ENCODE data around the gene GLI3. TPM values are rescaled to one million over a fixed set of nuclear protein-coding genes. Genes with fewer than 3 reads are reported as not detected.

The GLI3 gene
- total and polyA plus RNA-seq, 4 donors = 0.50 to 34.9 (median 11.3) TPM

DNA sequence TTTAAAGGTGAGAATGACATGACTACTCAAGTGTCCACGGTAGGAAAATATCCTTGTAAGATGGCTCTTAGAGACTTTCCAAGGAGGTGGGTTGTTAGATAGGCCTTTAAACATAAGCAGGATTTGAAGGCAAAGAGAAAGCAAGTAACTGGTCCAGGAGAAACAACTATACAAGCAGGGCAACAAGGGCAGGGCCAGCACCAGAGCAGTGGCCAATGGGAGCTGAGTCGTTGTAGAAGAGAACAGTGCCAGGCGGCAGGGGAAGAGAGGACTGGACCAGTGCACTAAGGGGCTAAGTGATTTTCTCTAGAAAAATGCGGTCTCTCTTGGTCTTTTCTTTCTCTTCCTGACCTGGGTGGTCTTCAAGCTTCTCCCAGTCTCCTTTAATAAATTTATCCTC, 94.9 kb downstream of the GLI3 start:
- 83 to 89% methylated on average over 4 of the region's 4 CpGs for WGBS, 2 donors

GRCh38 chr7:42139751-42140150, 97.3 kb downstream of the GLI3 start:
- Histone ChIP-seq H3K27me3 (ENCODE audit: control insufficient read depth in 1 of 2, insufficient read depth in 2 of 2, low read length in 1 of 2) (no peaks in the 10 kb centered on the region), H3K27ac (ENCODE audit: low read depth in 1 of 2, low read length in 2 of 2) (no peak overlapping the region), H3K4me3 (ENCODE audit: low read length in 2 of 2) (no peak overlapping the region), H3K36me3 (ENCODE audit: control insufficient read depth in 1 of 2, insufficient read depth in 2 of 2, low read length in 1 of 2) (no peaks in the 10 kb centered on the region), H3K4me1 (ENCODE audit: control insufficient read depth in 1 of 2, insufficient read depth in 2 of 2, low read length in 2 of 2) (no peaks in the 10 kb centered on the region), H3K9me3 (ENCODE audit: control insufficient read depth, low read length) (no peaks in the 10 kb centered on the region)
- whole genome bisulfite sequencing, 2 donors = 97 to 100% methylated on average over 4 of the region's 4 CpGs
- DNase-seq (no peak), ATAC-seq (ENCODE audit: low FRiP score) (no peak)
- intact Hi-C loops (cut with DNase I) = loop anchor here in 1 of 2 donors (10.0 kb wide), 1 partner anchor 95 kb away; the partner anchor contains the start of gene GLI3

More for the DNA sequence above, 94.9 kb downstream of the GLI3 start:
- intact Hi-C loops (cut with DNase I) = loop anchor here in 1 of 2 donors (10.0 kb wide), 1 partner anchor 93 kb away; the partner anchor contains the start of gene GLI3
- no peaks in the 10 kb centered on the region for H3K4me1 ChIP-seq (ENCODE audit: control insufficient read depth in 1 of 2, insufficient read depth in 2 of 2, low read length in 2 of 2)
- no peaks in the 10 kb centered on the region for H3K36me3 ChIP-seq (ENCODE audit: control insufficient read depth in 1 of 2, insufficient read depth in 2 of 2, low read length in 1 of 2)
- no peaks in the 10 kb centered on the region for H3K9me3 ChIP-seq (ENCODE audit: control insufficient read depth, low read length)
- ATAC-seq (ENCODE audit: low FRiP score) (no peak), DNase-seq (no peak)
- H3K4me3 ChIP-seq (ENCODE audit: low read length in 2 of 2) = no peak overlapping the region
- H3K27me3 ChIP-seq (ENCODE audit: control insufficient read depth in 1 of 2, insufficient read depth in 2 of 2, low read length in 1 of 2) = no peaks in the 10 kb centered on the region
- no peak overlapping the region for H3K27ac ChIP-seq (ENCODE audit: low read depth in 1 of 2, low read length in 2 of 2)

GRCh38 chr7:42138691-42139090, 98.3 kb downstream of the GLI3 start:
- no peak overlapping the region for H3K27ac ChIP-seq (ENCODE audit: low read depth in 1 of 2, low read length in 2 of 2)
- H3K27me3 ChIP-seq (ENCODE audit: control insufficient read depth in 1 of 2, insufficient read depth in 2 of 2, low read length in 1 of 2) = no peaks in the 10 kb centered on the region
- DNase-seq (no peak), ATAC-seq (ENCODE audit: low FRiP score) (no peak)
- H3K4me3 ChIP-seq (ENCODE audit: low read length in 2 of 2) = no peak overlapping the region
- intact Hi-C loops (cut with DNase I) = no loop called here
- WGBS, 2 donors = 76% methylated on average over 6 of the region's 6 CpGs
- no peaks in the 10 kb centered on the region for H3K36me3 ChIP-seq (ENCODE audit: control insufficient read depth in 1 of 2, insufficient read depth in 2 of 2, low read length in 1 of 2)
- no peaks in the 10 kb centered on the region for H3K4me1 ChIP-seq (ENCODE audit: control insufficient read depth in 1 of 2, insufficient read depth in 2 of 2, low read length in 2 of 2)
- no peaks in the 10 kb centered on the region for H3K9me3 ChIP-seq (ENCODE audit: control insufficient read depth, low read length)

DNA sequence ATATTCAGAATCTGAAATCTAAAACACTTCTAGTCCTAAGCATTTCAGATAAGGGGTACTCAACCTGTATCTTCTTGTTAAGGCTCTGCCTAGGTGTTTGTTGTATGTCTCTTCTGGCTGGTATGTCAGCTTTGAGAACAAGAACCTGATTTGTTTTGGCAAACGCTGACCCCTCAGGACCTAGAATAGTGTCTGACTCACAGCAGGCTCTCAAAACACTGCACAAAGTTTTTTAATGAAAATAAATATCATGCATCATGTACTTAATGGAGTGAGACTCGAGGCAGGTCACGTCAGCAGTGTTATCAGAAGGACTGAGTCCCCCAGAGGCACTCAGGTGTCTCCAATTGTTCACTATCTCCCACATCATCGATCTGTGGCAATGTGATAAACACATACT, 99.1 kb downstream of the GLI3 start:
- H3K27me3 ChIP-seq (ENCODE audit: control insufficient read depth in 1 of 2, insufficient read depth in 2 of 2, low read length in 1 of 2) = no peaks in the 10 kb centered on the region
- intact Hi-C loops (cut with DNase I) = no loop called here
- 23 to 24% methylated on average over 4 of the region's 4 CpGs for WGBS, 2 donors
- ATAC-seq (ENCODE audit: low FRiP score) (no peak), DNase-seq (no peak)
- no peaks in the 10 kb centered on the region for H3K4me1 ChIP-seq (ENCODE audit: control insufficient read depth in 1 of 2, insufficient read depth in 2 of 2, low read length in 2 of 2)
- H3K27ac ChIP-seq (ENCODE audit: low read depth in 1 of 2, low read length in 2 of 2) = no peak overlapping the region
- no peaks in the 10 kb centered on the region for H3K9me3 ChIP-seq (ENCODE audit: control insufficient read depth, low read length)
- no peak overlapping the region for H3K4me3 ChIP-seq (ENCODE audit: low read length in 2 of 2)
- H3K36me3 ChIP-seq (ENCODE audit: control insufficient read depth in 1 of 2, insufficient read depth in 2 of 2, low read length in 1 of 2) = no peaks in the 10 kb centered on the region

DNA sequence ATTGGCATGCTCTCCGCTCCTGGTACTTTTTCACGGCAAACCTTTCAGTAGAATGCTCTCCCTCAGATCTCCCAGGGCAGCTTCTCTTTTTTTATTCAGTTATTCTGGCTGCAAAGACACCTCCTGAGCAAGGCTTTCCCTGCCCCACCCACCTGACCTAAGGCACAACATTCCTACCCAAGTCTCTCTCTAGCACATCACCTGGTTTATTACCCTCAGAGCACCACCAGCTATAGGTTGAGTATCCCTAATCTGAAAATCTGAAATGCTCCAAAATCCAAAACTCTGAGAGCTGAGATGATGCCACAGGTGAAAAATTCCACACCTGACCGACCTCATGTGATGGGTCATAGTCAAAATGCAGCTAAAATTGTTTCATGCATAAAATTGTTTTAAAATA, 99.6 kb downstream of the GLI3 start:
- ATAC-seq (ENCODE audit: low FRiP score) (no peak), DNase-seq (no peak)
- H3K9me3 ChIP-seq (ENCODE audit: control insufficient read depth, low read length) = no peaks in the 10 kb centered on the region
- no peak overlapping the region for H3K27ac ChIP-seq (ENCODE audit: low read depth in 1 of 2, low read length in 2 of 2)
- intact Hi-C loops (cut with DNase I) = no loop called here
- H3K4me1 ChIP-seq (ENCODE audit: control insufficient read depth in 1 of 2, insufficient read depth in 2 of 2, low read length in 2 of 2) = no peaks in the 10 kb centered on the region
- no peaks in the 10 kb centered on the region for H3K36me3 ChIP-seq (ENCODE audit: control insufficient read depth in 1 of 2, insufficient read depth in 2 of 2, low read length in 1 of 2)
- no peaks in the 10 kb centered on the region for H3K27me3 ChIP-seq (ENCODE audit: control insufficient read depth in 1 of 2, insufficient read depth in 2 of 2, low read length in 1 of 2)
- no peak overlapping the region for H3K4me3 ChIP-seq (ENCODE audit: low read length in 2 of 2)
- 92 to 94% methylated on average over 3 of the region's 3 CpGs for WGBS, 2 donors

- Histone ChIP-seq H3K4me3 (ENCODE audit: low read length in 2 of 2) (no peak overlapping the region), H3K36me3 (ENCODE audit: control insufficient read depth in 1 of 2, insufficient read depth in 2 of 2, low read length in 1 of 2) (no peaks in the 10 kb centered on the region), H3K27ac (ENCODE audit: low read depth in 1 of 2, low read length in 2 of 2) (no peak overlapping the region), H3K9me3 (ENCODE audit: control insufficient read depth, low read length) (no peaks in the 10 kb centered on the region), H3K27me3 (ENCODE audit: control insufficient read depth in 1 of 2, insufficient read depth in 2 of 2, low read length in 1 of 2) (no peaks in the 10 kb centered on the region), H3K4me1 (ENCODE audit: control insufficient read depth in 1 of 2, insufficient read depth in 2 of 2, low read length in 2 of 2) (no peaks in the 10 kb centered on the region)
- 92 to 100% methylated on average over 1 of the region's 1 CpG for WGBS, 2 donors
- intact Hi-C loops (cut with DNase I) = no loop called here
- ATAC-seq (ENCODE audit: low FRiP score) (no peak), DNase-seq (no peak)
Measured at GRCh38 chr7:42135728-42136127, 101.3 kb downstream of the GLI3 start.

DNA sequence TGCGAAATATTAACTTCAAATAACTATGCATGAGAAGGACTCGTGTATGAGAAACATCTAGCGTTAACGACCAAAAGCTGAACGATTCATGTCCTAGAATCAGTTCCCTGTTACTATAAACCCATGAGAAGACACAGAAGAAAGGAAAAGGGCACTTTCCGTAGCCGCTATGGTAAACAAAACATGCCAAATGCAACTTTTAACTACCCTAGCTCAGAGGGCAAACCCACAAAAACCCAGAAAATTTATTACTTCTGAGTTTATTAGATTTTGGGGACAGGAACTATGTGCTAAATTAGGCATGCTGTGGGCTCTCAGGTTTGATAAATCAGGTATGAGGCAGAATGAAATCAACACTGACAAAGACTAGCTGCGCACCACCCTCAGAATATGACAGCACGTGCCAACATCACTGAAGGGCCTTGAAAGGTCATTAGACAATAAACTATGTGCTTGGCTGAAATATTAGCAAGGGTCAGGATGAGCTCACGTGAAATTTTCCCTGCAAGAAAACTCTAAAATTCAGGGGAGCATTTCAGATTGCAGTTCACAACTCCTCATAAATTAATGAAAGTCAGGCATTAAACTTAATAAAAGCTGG, 102.6 kb downstream of the GLI3 start:
- Histone ChIP-seq H3K9me3 (ENCODE audit: control insufficient read depth, low read length) (no peaks in the 10 kb centered on the region), H3K27me3 (ENCODE audit: control insufficient read depth in 1 of 2, insufficient read depth in 2 of 2, low read length in 1 of 2) (no peaks in the 10 kb centered on the region), H3K36me3 (ENCODE audit: control insufficient read depth in 1 of 2, insufficient read depth in 2 of 2, low read length in 1 of 2) (no peaks in the 10 kb centered on the region), H3K27ac (ENCODE audit: low read depth in 1 of 2, low read length in 2 of 2) (no peak overlapping the region), H3K4me1 (ENCODE audit: control insufficient read depth in 1 of 2, insufficient read depth in 2 of 2, low read length in 2 of 2) (no peaks in the 10 kb centered on the region), H3K4me3 (ENCODE audit: low read length in 2 of 2) (no peak overlapping the region)
- ATAC-seq (ENCODE audit: low FRiP score) = no peak
- intact Hi-C loops (cut with DNase I) = no loop called here
- WGBS, 2 donors = 96 to 99% methylated on average over 10 of the region's 10 CpGs
- DNase-seq = no peak

DNA sequence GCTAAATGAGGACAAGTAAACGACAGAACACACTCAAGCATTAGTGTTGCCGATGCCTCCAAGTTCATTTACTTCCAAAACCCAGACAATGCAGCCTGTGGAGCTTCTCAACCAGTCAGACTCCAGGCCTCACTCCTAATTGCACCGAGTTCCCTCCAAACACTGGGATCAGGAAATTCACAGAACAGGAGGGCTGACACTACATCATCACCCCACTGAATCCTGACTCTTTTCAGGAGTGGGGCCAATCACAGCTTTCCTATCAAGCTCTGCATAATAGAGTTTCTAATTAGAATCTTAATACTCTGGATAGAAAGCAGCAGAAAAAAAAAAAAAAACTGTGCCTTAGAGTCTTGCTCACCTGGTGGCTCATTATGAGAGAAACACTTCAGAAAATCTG, 103.7 kb downstream of the GLI3 start:
- DNase-seq = no peak
- no peaks in the 10 kb centered on the region for H3K4me1 ChIP-seq (ENCODE audit: control insufficient read depth in 1 of 2, insufficient read depth in 2 of 2, low read length in 2 of 2)
- H3K27ac ChIP-seq (ENCODE audit: low read depth in 1 of 2, low read length in 2 of 2) = no peak overlapping the region
- ATAC-seq (ENCODE audit: low FRiP score) = no peak
- no peaks in the 10 kb centered on the region for H3K9me3 ChIP-seq (ENCODE audit: control insufficient read depth, low read length)
- H3K27me3 ChIP-seq (ENCODE audit: control insufficient read depth in 1 of 2, insufficient read depth in 2 of 2, low read length in 1 of 2) = no peaks in the 10 kb centered on the region
- 20 to 22% methylated on average over 3 of the region's 3 CpGs for WGBS, 2 donors
- H3K4me3 ChIP-seq (ENCODE audit: low read length in 2 of 2) = no peak overlapping the region
- H3K36me3 ChIP-seq (ENCODE audit: control insufficient read depth in 1 of 2, insufficient read depth in 2 of 2, low read length in 1 of 2) = no peaks in the 10 kb centered on the region
- intact Hi-C loops (cut with DNase I) = no loop called here

GRCh38 chr7:42128703-42129102, 108.3 kb downstream of the GLI3 start:
- no peaks in the 10 kb centered on the region for H3K36me3 ChIP-seq (ENCODE audit: control insufficient read depth in 1 of 2, insufficient read depth in 2 of 2, low read length in 1 of 2)
- no peaks in the 10 kb centered on the region for H3K4me1 ChIP-seq (ENCODE audit: control insufficient read depth in 1 of 2, insufficient read depth in 2 of 2, low read length in 2 of 2)
- H3K27ac ChIP-seq (ENCODE audit: low read depth in 1 of 2, low read length in 2 of 2) = no peak overlapping the region
- no peak for ATAC-seq (ENCODE audit: low FRiP score)
- WGBS, 2 donors = 93 to 96% methylated on average over 2 of the region's 2 CpGs
- H3K9me3 ChIP-seq (ENCODE audit: control insufficient read depth, low read length) = no peaks in the 10 kb centered on the region
- intact Hi-C loops (cut with DNase I) = no loop called here
- H3K27me3 ChIP-seq (ENCODE audit: control insufficient read depth in 1 of 2, insufficient read depth in 2 of 2, low read length in 1 of 2) = no peaks in the 10 kb centered on the region
- H3K4me3 ChIP-seq (ENCODE audit: low read length in 2 of 2) = no peak overlapping the region
- no peak for DNase-seq

Measured in aorta (tissue), 5 donors.